Fibroblast of peridontal ligament (primary cell): Measurements from ENCODE around the gene SNX6.
"Not testable (repeated sequence)": the region's sequence is repeated elsewhere in the genome, so short reads cannot be mapped to it uniquely, and the experiment has no call there.

Experiments
- DNase-seq: peaks from one replicate; pipeline ENCODE4 v3.0.0-alpha.2; 2010; ENCODE audit errors: extremely low read depth

SNX6 gene

GRCh38 chr14:34521071-34521470, 108.9 kb downstream of the SNX6 start:
- DNase-seq: not testable (repeated sequence)

- DNase-seq: not testable (repeated sequence)
Measured at GRCh38 chr14:34520304-34520970, 109.5 kb downstream of the SNX6 start.
